Hepatocyte (in vitro differentiated cells): ENCODE measurements around the gene NFXL1.

Experiments used
- EZH2 ChIP-seq: fragments of 200-600 bp; sonication (generic); IDR thresholded peaks from 2 replicates; pipeline ENCODE4 v1.6.1; 2016; ENCODE audit warnings: antibody characterized with exemption, mild to moderate bottlenecking, borderline replicate concordance
- TF ChIP-seq, protein P1 (sequence below): fragments of 200-600 bp; sonication (generic); IDR thresholded peaks from 2 replicates; pipeline ENCODE4 v1.5.1; 2016; ENCODE audit warnings: antibody characterized with exemption, mild to moderate bottlenecking; ENCODE audit not compliant: poor library complexity

GRCh38 chr4:47929682-47930201, 15.4 kb upstream of the NFXL1 start:
- TF ChIP-seq, protein P1, sequence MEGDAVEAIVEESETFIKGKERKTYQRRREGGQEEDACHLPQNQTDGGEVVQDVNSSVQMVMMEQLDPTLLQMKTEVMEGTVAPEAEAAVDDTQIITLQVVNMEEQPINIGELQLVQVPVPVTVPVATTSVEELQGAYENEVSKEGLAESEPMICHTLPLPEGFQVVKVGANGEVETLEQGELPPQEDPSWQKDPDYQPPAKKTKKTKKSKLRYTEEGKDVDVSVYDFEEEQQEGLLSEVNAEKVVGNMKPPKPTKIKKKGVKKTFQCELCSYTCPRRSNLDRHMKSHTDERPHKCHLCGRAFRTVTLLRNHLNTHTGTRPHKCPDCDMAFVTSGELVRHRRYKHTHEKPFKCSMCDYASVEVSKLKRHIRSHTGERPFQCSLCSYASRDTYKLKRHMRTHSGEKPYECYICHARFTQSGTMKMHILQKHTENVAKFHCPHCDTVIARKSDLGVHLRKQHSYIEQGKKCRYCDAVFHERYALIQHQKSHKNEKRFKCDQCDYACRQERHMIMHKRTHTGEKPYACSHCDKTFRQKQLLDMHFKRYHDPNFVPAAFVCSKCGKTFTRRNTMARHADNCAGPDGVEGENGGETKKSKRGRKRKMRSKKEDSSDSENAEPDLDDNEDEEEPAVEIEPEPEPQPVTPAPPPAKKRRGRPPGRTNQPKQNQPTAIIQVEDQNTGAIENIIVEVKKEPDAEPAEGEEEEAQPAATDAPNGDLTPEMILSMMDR: no peak
- TF ChIP-seq EZH2: no peak
